Stimulated activated CD8-positive, alpha-beta memory T cell treated with anti-CD3 and anti-CD28 coated beads, Interleukin-2, amount 100 ng/mL, for 48 hours (primary cell): ENCODE measurements around the gene PA2G4.

Source experiments
- DNase-seq, 2 donors: peaks; one replicate each; pipeline ENCODE4 v3.0.0-alpha.2; 2020; ENCODE audit warnings: low read depth in 2 of 2

Gene PA2G4

DNA sequence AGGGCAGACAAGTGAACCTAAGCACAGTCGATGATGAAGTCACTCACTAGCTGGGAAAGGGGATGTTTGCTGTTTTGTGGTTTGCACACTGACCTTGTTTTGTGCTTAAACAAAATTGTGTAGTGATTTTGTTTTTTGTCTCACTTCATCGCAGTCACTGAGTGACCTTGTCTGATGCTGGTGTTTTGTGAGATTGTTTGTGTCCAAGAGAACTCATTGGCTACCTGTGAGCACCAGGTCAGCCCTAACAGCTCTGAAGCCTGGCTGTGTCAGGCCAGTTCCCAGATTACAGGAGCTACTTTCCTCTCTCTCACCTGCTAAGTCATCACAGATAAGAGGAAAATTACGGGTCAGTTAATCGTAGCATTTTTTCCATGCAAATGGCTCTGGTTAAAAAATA is 19.8 kb downstream of the PA2G4 start:
- DNase-seq: no peak

DNA sequence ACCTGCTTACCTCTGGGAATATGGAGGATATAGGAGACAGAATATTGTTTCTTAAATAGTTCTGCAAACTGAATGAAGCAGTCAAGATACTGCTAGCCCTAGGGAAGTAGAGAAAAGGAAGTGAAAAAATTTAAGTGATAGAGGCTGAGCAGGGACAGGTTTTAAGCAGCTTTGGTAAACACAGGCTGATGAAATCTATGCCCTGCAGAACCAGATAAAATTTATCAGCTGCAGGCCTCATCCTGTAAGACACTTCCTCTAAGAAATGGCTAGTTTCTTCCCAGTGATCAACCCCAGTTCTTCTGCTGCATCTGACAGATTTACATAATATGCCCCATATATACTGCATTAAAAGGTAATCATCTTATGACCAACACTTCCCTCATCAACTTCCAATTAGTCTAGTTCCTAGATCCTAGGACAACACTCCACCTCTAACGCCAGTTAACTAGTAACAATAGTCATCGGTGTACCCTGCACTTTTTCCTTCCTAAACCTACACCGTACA is 22.4 kb downstream of the PA2G4 start:
- no peak for DNase-seq

DNA sequence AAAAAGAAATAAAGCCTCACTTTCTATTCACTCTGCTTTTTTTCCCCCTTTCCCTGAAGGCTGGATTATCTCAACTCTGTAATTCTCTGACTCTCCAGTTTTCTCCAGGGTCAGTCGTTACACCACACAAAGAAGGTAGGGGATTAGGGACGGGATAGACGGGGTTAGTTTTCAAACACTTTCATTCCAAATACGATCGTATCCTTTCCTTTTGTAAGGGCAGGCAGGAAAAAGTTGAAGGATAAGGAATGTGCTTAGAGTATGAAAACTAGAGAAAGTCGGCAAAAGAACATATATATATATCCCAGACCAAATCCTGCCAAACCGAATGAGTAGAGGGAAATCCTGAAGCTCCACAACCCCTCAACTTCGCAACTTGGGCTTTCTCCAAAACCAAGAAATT is 23.1 kb downstream of the PA2G4 start:
- DNase-seq: no peak

DNA sequence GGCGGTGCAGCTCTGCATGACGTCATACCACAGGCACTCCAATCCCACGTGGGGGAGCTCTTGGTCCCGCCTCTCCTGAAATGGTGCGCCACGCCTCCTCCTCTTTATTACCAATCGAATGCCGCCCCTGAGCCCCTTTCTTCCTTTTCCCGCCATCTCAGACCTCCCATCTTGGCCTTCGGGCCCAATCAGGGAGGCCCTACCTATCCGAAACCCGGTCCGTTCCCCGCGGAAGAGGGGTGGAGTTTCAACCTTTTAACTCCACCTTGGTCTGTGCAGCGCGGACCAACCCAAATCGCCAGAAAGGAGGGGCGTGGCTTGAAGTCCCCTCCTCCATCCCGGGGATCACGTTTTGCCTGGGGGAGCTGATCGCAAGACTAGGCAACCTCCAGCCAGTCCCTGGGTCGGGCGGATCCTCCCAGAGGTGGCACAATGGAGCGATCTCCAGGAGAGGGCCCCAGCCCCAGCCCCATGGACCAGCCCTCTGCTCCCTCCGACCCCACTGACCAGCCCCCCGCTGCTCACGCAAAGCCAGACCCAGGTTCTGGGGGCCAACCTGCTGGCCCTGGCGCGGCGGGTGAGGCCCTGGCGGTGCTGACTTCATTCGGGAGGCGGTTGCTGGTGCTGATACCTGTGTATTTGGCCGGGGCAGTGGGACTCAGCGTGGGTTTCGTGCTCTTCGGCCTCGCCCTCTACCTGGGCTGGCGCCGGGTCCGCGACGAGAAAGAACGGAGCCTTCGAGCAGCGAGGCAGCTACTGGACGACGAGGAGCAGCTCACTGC is 23.7 kb downstream of the PA2G4 start, which contains the start of gene ESYT1:
Gene ESYT1 (plus strand): TSS at position 380 of the 782 bp plus-strand sequence. CDS start 53 bp downstream, at position 433.
- DNase-seq: peak; percentile 91 to 92

DNA sequence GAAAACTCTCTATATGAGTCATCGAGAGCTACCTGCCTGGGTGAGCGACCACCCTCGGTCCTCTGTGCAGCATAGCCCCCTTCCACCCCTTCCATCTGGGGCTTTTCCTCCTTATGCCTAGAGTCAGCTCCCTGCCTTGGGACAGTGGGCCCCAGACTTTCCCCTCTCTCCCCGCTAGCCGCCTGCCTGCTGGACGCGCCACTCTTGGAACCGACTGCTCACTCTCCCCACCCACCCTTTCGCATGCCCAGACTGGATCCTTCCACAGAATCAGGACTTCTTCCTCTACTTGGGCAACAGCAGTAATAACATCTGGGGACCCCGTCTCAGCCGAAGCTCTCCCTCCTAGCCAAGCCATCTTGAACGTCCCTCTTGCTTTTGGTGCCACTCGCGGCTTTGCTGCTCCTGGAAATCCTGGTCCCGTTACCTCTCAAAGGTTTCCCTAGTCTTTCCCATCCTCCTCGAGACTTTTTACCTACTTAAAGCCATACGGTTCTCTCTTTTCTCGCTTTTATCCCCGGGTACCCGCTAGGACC is 24.4 kb downstream of the PA2G4 start:
- DNase-seq: no peak

DNA sequence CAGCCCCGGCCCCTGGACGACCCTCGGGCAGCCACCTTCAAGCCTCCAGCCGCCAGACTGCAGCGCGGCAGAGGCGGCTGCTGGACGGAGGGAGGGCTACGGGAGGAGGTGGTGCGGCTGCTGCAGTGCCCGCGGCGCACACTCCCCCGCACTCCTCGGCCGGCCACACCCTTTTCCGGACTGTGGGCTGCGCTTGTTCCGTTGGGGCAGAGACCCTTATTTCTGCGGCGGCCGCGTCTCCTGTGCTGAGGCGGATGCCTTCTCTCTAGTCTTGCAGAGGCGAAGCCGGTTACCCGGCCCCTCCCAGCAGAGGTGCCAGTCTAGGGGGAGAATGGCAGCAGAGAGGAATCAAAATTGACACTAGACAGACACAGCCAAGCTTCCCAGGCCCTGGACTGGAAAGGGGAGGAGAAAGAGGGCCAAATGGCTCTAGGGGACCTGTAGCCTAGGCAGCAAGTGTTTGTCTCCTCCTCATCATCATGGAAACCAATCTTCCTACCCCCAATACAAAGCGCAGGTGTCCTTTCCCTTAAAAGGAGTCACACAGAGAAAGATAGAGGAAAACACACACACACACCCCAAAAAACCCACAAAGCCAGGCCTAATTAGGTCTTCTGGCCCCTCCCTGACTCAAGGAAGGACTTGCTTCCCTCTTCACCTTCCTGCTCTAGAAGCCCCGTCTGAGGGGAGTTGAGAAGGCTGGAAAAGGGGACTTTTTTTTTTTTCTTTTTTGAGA is 25.0 kb downstream of the PA2G4 start:
- DNase-seq: peak; percentile 72 to 77

DNA sequence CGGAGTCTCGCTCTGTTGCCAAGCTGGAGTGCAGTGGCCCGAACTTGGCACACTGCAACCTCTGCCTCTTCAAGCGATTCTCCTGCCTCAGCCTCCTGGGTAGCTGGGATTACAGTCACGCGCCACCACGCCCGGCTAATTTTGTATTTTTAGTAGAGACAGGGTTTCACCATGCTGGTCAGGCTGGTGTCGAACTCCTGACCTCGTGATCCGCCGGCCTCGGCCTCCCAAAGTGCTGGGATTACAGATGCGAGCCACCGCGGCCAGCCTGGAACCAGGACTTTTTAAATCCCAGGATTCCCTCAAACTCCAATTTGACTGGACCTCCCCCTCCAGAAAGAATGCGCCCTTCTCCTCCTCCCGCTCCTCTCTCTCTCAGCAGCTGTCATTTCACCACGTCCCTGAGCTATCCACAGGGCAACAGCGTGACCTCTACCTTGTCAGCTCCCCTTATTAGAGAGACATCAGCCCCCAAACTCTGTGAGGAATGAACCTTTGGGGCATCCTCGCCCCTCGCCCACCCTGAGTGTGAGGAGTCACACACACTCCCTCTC is 25.7 kb downstream of the PA2G4 start:
- DNase-seq: no peak

DNA sequence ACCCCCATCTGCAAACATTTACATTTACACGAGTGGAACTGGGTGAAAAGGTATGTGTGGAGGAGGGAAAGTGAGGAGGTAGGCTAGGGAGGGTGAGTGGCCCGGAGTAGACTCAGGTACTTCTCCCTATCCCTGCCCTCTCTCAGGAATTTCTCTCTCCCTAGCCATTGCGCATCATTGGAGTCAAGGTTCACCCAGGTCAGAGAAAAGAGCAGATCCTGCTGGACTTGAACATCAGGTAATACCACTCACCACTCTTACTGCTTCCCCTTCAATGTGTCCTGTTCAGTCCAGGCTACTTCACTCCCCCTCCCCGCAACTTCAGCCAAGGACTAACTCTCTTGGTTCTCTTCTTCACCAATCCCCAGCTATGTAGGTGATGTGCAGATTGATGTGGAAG is 26.5 kb downstream of the PA2G4 start:
- no peak for DNase-seq

DNA sequence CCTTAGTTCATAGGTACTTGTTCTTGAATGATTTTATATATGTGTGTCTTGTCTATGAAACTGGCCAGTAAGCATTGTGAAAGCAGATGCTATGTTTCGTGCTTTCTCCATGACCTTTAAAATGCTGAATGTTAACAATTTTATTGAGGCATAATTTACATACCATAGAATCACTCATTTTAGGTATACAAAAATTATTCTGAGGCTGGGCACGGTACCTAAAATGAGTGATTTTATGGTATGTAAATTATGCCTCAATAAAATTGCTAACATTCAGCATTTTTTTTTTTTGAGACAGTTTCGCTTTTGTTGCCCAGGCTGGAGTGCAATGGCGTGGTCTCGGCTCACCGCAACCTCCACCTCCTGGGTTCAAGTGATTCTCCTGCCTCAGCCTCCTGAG is 30.5 kb downstream of the PA2G4 start:
- no peak for DNase-seq

DNA sequence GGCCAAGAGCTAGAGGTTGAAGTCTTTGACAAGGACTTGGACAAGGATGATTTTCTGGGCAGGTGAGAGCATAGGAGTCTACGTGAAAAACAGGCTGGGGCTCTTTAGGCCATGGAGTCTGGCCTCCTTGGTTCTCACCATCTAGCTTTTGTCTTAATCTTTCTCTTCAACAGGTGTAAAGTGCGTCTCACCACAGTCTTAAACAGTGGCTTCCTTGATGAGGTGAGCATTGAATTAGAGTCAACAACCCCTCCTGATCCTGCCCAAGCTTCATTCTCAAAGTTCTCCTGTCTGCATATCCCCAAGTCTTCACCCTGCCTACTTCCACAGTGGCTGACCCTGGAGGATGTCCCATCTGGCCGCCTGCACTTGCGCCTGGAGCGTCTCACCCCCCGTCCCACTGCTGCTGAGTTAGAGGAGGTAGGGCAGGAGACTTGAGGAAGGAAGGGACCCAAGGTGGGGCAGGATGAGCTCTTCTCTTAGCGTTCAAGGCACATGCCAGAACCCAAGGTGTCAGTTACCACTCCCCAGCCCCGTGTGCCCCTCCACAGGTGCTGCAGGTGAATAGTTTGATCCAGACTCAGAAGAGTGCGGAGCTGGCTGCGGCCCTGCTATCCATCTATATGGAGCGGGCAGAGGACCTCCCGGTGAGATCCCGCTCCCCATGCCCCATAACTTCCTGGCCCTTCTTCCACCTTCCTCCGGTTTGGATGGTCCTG is 33.7 kb downstream of the PA2G4 start:
- no peak for DNase-seq

DNA sequence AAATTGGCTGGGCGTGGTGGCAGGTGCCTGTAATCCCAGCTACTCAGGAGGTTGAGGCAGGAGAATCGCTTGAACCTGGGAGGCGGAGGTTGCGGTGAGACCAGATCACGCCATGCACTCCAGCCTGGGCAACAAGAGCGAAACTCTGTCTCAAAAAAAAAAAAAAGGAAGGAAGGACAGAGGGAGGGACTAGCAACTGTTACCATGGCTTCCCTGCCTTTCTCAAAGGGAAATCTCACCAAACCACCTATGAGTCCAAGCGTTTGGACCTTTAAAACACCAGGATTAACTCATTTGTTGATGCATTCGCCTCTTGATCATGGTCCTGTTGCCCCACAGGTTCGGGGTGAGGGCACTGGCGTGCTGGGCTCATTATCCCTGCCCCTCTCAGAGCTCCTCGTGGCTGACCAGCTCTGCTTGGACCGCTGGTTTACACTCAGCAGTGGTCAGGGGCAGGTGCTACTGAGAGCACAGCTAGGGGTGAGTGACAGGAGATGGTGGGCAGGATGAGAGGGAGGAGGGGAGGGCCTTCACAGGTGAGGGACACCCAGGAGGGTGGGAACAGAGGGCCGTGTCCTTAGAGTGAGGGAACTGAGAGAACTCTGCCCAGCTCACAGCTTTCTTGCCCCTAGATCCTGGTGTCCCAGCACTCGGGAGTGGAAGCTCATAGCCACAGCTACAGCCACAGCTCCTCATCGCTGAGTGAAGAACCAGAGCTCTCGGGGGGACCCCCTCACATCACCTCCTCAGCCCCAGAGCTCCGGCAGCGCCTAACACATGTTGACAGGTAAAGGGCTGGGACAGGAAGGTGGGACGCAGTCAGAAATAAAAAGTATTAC is 37.8 kb downstream of the PA2G4 start:
- no peak for DNase-seq

DNA sequence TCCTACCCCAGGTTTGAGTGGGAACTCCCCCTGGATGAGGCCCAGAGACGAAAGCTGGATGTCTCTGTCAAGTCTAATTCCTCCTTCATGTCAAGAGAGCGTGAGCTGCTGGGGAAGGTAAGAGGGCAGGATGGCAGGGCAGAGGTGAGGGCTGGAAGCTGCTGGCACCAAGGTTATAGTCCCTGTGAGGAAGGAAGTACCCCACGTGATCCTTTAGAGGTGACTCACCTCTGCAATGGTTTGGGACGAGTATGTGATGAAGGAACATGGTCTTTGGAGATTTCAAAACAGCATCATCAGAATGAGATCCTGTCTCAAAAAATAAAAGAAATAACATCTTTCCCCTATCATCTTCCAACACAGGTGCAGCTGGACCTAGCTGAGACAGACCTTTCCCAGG is 38.9 kb downstream of the PA2G4 start:
- DNase-seq: no peak

DNA sequence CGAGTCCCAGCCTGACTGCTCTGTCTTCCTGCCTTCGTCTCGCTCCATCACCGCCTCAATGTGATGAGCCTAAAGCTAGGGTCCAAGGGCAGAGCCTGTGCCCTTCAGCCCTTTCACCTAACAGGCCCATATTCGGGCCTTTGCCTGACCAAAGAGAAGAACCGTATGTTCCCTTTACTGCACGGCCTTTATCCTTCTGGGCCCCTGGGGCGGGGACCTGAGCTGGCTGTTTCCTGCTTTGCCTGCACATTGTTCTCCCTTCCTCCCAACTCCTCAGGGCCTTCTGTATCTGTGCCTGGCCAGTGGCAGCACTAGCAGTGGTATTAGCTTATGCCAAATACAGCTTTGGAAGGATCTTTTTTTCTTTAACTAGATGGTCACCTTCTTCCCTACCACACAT is 39.5 kb downstream of the PA2G4 start:
- no peak for DNase-seq

DNA sequence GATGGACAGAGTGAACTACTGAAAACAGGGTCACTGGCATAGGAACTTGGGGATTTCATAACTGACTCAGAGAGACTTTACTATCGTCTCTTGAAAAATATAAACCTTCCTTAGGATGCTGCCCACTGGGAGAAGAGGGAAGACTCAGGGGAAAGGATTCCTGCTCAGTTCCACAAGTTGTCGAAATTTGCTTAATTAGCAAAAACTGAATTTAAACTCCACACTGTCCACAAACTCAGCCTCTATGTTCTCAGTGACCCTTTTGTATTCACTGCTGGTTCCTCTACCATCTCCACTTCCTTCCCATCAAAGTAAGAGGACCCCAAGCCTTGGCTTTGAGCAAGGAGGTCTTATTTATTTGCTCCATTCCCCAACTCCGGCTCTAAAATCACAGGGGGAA is 40.9 kb downstream of the PA2G4 start:
- DNase-seq: no peak

DNA sequence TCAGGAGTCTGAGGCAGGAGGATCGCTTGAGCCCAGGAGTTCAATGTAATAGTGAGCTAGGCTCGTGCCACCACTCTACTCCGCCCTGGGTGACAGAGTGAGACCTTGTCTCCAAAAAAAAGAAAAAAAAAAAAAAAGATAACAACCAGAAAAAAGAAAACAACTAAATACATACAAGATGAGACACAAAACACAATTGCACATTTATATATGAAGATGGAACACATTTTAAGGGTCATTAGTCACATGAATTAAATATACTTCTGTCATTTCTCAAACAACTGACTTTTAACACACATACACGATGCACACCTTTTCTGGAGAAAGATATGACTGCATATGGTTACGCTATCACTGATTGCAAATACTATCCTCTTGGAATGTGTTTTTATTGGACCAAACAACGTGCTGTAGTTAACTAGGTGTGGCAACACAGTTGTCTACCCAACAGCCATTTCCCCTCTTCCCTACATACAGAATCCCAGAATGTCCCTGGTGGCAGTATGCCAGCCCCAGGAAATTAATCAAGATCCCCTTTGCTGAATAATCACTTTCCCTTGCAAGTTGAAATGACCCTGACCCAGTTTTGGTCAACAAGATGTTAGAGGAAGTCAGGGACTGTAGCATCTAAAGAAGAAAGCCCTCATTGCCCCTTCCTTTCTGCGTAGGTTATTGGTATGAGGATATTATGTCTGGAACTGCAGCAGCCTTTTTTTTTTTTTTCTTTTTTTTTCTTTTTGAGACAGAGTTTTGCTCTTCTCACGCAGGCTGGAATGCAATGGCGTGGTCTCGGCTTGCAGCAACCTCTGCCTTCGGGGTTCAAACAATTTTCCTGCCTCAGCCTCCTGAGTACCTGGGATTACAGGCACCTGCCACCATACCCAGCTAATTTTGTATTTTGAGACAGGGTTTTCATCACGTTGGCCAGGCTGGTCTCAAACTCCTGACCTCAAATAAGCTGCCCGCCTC is 42.4 kb downstream of the PA2G4 start:
- no peak for DNase-seq

DNA sequence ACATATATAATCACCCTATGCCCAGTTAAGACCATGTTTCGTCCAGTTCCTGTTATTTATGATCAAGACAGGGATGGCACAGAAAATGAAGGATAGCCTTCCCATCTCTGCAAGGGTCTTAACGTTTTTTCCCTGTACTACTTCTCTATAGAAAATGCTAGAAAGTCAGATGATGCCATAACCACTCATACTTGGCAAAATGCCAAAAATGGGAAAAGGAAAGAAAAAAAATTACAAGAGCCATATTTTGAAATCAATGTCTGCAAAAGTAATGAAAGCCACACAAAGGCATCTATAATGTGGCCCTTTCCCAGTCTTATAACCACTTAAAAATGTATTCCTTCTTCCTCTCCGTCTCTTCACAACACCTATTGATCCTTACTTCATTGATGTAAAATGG is 46.2 kb downstream of the PA2G4 start:
- DNase-seq: no peak

DNA sequence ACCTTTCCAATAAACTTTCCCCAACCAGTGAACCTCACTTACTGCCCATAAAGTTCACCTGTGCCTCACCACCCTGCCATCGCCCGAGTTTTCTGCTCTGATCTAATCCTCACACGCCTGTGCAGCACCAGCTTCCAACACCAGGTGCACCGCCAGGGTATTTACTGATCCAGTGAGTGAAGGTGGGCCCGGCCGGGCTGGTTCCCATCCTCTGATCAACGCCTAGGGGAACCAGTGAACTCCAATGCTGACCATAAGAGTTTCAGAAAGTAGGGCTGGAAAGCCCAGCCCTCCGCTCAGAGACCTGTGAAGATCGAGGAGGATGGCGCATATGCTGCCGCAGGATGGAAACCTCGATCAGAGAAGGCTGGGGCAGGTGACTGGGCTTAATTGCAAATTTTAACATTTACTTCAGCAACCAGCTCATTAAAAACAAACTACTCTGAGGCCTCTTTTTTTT is 47.3 kb downstream of the PA2G4 start:
- DNase-seq: peak; percentile 51 to 55

DNA sequence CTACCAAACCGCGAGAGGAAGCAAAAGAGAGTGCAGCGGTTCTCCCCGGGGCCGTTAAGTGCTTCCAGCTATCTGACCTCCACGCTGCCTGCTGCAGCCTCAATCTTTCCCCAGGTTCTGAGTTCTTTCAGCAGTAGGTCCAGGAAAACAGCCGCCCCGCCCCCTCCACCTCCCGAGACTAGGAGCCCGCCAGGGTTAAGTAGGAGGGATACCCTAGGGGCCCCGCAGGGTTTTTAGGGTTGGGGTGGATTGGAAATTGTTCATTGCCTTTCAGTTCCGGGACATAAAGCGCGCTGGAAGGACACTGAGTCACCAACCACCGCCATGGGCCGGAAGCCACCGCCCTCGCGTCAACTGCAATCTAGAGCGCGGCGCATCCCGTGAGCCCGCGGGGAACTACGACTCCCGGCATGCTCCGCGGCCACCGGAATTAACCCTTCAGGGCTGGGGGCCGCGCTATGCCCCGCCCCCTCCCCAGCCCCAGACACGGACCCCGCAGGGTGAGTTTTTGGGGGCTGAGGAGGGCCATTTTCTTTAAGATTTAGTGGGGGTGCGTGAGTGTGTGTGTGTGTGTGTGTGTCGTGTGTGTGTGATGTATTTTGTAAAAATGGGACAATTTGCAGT is 47.9 kb downstream of the PA2G4 start, which contains the start of gene MYL6B:
Gene MYL6B (plus strand): TSS at position 456 of the 624 bp plus-strand sequence. CDS start 1,332 bp downstream, outside the sequence.
- peak; percentile 92 to 93 for DNase-seq
